K562 (cell line): ENCODE results near the gene FAM114A2.

ENCODE experiments used
- SIN3B ChIP-seq: fragments of 450-650 bp; IDR thresholded peaks from 2 replicates; pipeline ENCODE4 v1.6.1; 2017; ENCODE audit warnings: low read depth, mild to moderate bottlenecking, moderate library complexity
- ZNF197 ChIP-seq: fragments of 200-800 bp; sonication (Bioruptor generic); IDR thresholded peaks from 2 replicates; pipeline ENCODE4 v1.6.1; 2016; ENCODE audit warnings: low read depth, missing genetic modification characterization, missing compliant biosample characterization
- ZNF232 ChIP-seq: sonication (generic); formaldehyde crosslinking; IDR thresholded peaks from 2 replicates; pipeline ENCODE4 v1.8.0; 2022; ENCODE audit warnings: mild to moderate bottlenecking, missing genetic modification reagents
- TF ChIP-seq, protein P1 (sequence below), 2 experiments: fragments of 450-650 bp; formaldehyde crosslinking in 1 of 2; IDR thresholded peaks; 2 replicates each; pipeline versions ENCODE4 v1.4.0 to v1.6.1; 2014 to 2020; ENCODE audit warnings: mild to moderate bottlenecking in 2 of 2, borderline replicate concordance in 1 of 2, low read depth in 1 of 2
- TF ChIP-seq, protein P2 (sequence below), 3 experiments: IDR thresholded peaks in 2 of 3; conservative IDR thresholded peaks in 1 of 3; 2 replicates each; pipeline ENCODE4 v1.5.1; 2011 to 2012; ENCODE audit warnings: low read length in 3 of 3, mild to moderate bottlenecking in 3 of 3, control low read depth in 2 of 3, improper control_type of control experiment in 1 of 3, inconsistent platforms in 1 of 3, low read depth in 1 of 3, mixed read lengths in 1 of 3, moderate library complexity in 1 of 3; ENCODE audit not compliant: insufficient read depth in 2 of 3
- TF ChIP-seq, protein P3 (sequence below): fragments of 250-450 bp; sonication (Bioruptor Pico); IDR thresholded peaks from 2 replicates; pipeline ENCODE4 v1.4.0; 2020; ENCODE audit warnings: borderline replicate concordance

DNA sequence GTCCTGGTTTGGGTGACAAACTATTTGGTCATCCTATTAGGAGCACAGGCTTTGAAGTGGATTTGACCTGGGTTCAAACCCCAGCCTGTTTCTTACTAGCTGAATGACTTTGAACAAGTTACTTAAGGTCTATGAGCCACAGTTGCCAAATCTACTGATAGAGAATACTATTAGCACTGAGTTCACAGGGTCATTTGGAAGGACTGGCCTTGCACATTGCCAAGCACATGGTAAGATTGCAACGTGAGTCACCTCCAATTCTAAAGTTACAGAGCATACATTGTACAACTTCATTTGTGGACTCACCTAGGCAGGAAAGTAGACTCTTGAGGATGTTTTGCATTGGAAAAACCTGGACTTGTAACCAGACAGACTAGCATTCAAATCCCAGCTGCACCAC lies 39.0 kb upstream of the FAM114A2 start:
- TF ChIP-seq, protein P1, sequence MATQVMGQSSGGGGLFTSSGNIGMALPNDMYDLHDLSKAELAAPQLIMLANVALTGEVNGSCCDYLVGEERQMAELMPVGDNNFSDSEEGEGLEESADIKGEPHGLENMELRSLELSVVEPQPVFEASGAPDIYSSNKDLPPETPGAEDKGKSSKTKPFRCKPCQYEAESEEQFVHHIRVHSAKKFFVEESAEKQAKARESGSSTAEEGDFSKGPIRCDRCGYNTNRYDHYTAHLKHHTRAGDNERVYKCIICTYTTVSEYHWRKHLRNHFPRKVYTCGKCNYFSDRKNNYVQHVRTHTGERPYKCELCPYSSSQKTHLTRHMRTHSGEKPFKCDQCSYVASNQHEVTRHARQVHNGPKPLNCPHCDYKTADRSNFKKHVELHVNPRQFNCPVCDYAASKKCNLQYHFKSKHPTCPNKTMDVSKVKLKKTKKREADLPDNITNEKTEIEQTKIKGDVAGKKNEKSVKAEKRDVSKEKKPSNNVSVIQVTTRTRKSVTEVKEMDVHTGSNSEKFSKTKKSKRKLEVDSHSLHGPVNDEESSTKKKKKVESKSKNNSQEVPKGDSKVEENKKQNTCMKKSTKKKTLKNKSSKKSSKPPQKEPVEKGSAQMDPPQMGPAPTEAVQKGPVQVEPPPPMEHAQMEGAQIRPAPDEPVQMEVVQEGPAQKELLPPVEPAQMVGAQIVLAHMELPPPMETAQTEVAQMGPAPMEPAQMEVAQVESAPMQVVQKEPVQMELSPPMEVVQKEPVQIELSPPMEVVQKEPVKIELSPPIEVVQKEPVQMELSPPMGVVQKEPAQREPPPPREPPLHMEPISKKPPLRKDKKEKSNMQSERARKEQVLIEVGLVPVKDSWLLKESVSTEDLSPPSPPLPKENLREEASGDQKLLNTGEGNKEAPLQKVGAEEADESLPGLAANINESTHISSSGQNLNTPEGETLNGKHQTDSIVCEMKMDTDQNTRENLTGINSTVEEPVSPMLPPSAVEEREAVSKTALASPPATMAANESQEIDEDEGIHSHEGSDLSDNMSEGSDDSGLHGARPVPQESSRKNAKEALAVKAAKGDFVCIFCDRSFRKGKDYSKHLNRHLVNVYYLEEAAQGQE (IDR thresholded peaks at IDR 0.05; ENCODE audit: borderline replicate concordance), result no peak
- TF ChIP-seq, protein P1 (CRISPR knock-in tag; IDR thresholded peaks at IDR 0.05; ENCODE audit: low read depth), result no peak
- TF ChIP-seq ZNF197, result no peak
- no peak for TF ChIP-seq SIN3B
- TF ChIP-seq ZNF232 (CRISPR knock-in tag), result no peak
- TF ChIP-seq, protein P2, sequence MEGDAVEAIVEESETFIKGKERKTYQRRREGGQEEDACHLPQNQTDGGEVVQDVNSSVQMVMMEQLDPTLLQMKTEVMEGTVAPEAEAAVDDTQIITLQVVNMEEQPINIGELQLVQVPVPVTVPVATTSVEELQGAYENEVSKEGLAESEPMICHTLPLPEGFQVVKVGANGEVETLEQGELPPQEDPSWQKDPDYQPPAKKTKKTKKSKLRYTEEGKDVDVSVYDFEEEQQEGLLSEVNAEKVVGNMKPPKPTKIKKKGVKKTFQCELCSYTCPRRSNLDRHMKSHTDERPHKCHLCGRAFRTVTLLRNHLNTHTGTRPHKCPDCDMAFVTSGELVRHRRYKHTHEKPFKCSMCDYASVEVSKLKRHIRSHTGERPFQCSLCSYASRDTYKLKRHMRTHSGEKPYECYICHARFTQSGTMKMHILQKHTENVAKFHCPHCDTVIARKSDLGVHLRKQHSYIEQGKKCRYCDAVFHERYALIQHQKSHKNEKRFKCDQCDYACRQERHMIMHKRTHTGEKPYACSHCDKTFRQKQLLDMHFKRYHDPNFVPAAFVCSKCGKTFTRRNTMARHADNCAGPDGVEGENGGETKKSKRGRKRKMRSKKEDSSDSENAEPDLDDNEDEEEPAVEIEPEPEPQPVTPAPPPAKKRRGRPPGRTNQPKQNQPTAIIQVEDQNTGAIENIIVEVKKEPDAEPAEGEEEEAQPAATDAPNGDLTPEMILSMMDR (IDR thresholded peaks at IDR 0.05 in 2 of 3, conservative IDR thresholded peaks at IDR 0.05 in 1 of 3; ENCODE audit: insufficient read depth in 2 of 3, low read depth in 1 of 3, low read length in 3 of 3), result no peak
- TF ChIP-seq, protein P3, sequence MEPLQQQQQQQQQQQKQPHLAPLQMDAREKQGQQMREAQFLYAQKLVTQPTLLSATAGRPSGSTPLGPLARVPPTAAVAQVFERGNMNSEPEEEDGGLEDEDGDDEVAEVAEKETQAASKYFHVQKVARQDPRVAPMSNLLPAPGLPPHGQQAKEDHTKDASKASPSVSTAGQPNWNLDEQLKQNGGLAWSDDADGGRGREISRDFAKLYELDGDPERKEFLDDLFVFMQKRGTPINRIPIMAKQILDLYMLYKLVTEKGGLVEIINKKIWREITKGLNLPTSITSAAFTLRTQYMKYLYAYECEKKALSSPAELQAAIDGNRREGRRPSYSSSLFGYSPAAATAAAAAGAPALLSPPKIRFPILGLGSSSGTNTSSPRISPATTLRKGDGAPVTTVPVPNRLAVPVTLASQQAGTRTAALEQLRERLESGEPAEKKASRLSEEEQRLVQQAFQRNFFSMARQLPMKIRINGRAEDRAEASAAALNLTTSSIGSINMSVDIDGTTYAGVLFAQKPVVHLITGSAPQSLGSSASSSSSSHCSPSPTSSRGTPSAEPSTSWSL (CRISPR knock-in tag), result no peak
